GM18907 (cell line): ENCODE results near the gene GATB.
"Not testable (repeated sequence)": the region's sequence is repeated elsewhere in the genome, so short reads cannot be mapped to it uniquely, and the experiment has no call there.

Experiments
- ATAC-seq: cut with Tn5 transposase; IDR thresholded peaks from one replicate; pipeline ENCODE4 v1.9.1; 2021; ENCODE audit warnings: mild to moderate bottlenecking, moderate library complexity; ENCODE audit not compliant: unreplicated experiment

Gene GATB

GRCh38 chr4:151785484-151786157 lies 24.8 kb upstream of the GATB start:
- no peak for ATAC-seq

- ATAC-seq, result no peak
Measured at GRCh38 chr4:151784706-151785105, 23.9 kb upstream of the GATB start.

- no peak for ATAC-seq
Measured at GRCh38 chr4:151783867-151784266, 23.1 kb upstream of the GATB start.

GRCh38 chr4:151782296-151782695 lies 21.5 kb upstream of the GATB start:
- ATAC-seq, result no peak

- no peak for ATAC-seq
Measured at GRCh38 chr4:151781026-151781425, 20.2 kb upstream of the GATB start.

GRCh38 chr4:151777471-151777870 lies 16.7 kb upstream of the GATB start:
- no peak for ATAC-seq

GRCh38 chr4:151774324-151774723 lies 13.5 kb upstream of the GATB start:
- no peak for ATAC-seq

- ATAC-seq, result no peak
Measured at GRCh38 chr4:151772274-151772673, 11.5 kb upstream of the GATB start.

GRCh38 chr4:151771664-151772063 lies 10.9 kb upstream of the GATB start:
- no peak for ATAC-seq

GRCh38 chr4:151770154-151770553 lies 9.3 kb upstream of the GATB start:
- ATAC-seq, result no peak

GRCh38 chr4:151768835-151769234 lies 8.0 kb upstream of the GATB start:
- no peak for ATAC-seq

GRCh38 chr4:151766691-151767090 lies 5.9 kb upstream of the GATB start:
- no peak for ATAC-seq

- ATAC-seq, result no peak
Measured at GRCh38 chr4:151760002-151760401, 805 bp downstream of the GATB start.

GRCh38 chr4:151753056-151753455 lies 7.8 kb downstream of the GATB start:
- ATAC-seq, result no peak

- ATAC-seq, result no peak
Measured at GRCh38 chr4:151750156-151750555, 10.7 kb downstream of the GATB start.

- ATAC-seq, result no peak
Measured at GRCh38 chr4:151745481-151746231, 15.2 kb downstream of the GATB start.

GRCh38 chr4:151744614-151745013 lies 16.2 kb downstream of the GATB start:
- ATAC-seq, result no peak

- no peak for ATAC-seq
Measured at GRCh38 chr4:151743894-151744293, 16.9 kb downstream of the GATB start.

- no peak for ATAC-seq
Measured at GRCh38 chr4:151743128-151743854, 17.5 kb downstream of the GATB start.

- ATAC-seq, result no peak
Measured at GRCh38 chr4:151738720-151739517, 21.9 kb downstream of the GATB start.

GRCh38 chr4:151736852-151737251 lies 24.0 kb downstream of the GATB start:
- not testable (repeated sequence) for ATAC-seq
